Breast epithelium (tissue), 4 donors: ENCODE measurements around the gene NOD1. TPM values are rescaled to one million over a fixed set of nuclear protein-coding genes. Genes with fewer than 3 reads are reported as not detected.

Experiments
- DNase-seq, 2 donors: peaks; one replicate each; pipeline ENCODE4 v3.0.0-alpha.2; 2019; ENCODE audit warnings: low spot score in 2 of 2
- H3K27ac ChIP-seq, 2 donors: fragments of 200-600 bp; sonication (generic) in 1 of 2; one replicate each; pipeline ENCODE4 v1.5.1; 2016 to 2019; ENCODE audit warnings: mild to moderate bottlenecking in 1 of 2
- H3K27me3 ChIP-seq, 2 donors: fragments of 200-600 bp; sonication (generic) in 1 of 2; one replicate each; pipeline versions ENCODE4 v1.5.1 to v1.6.0; 2017 to 2019; ENCODE audit warnings: control low read depth in 1 of 2, mild to moderate bottlenecking in 1 of 2
- H3K36me3 ChIP-seq: fragments of 200-600 bp; one replicate; pipeline ENCODE4 v1.5.1; 2019
- H3K4me1 ChIP-seq, 2 donors: fragments of 200-600 bp; sonication (generic); one replicate each; pipeline ENCODE4 v1.5.1; 2016 to 2019; ENCODE audit warnings: control low read depth in 1 of 2
- H3K4me3 ChIP-seq, 3 donors: fragments of 200-600 bp; sonication (generic); 1 replicate in 2 of 3; 2 replicates in 1 of 3; pipeline ENCODE4 v1.5.1; 2016 to 2019; ENCODE audit warnings: mild to moderate bottlenecking in 3 of 3, moderate library complexity in 2 of 3
- H3K9me3 ChIP-seq, 2 donors: fragments of 200-600 bp; sonication (generic) in 1 of 2; one replicate each; pipeline ENCODE4 v1.5.1; 2016 to 2019; ENCODE audit warnings: control low read depth in 1 of 2
- POLR2A ChIP-seq: fragments of 450-650 bp; IDR thresholded peaks from one replicate; pipeline ENCODE4 v1.6.1; 2016; ENCODE audit warnings: antibody characterized with exemption, mild to moderate bottlenecking, moderate library complexity
- POLR2AphosphoS5 ChIP-seq, 3 donors: sonication (generic); formaldehyde crosslinking; IDR thresholded peaks; one replicate each; pipeline ENCODE4 v1.6.1; 2017; ENCODE audit warnings: antibody characterized with exemption in 3 of 3
- intact Hi-C: fragments of 100-400 bp; cut with DNase I; formaldehyde crosslinking; loops from one replicate; pipeline ENCODE4 v1.15.1; 2023; ENCODE audit warnings: low total_unique reads
- total RNA-seq, 3 donors: library from RNA; depleted of rRNA; stranded (reverse); fragments of >200 nt; gene quantifications; one replicate each; pipeline ENCODE4 v1.1.0, GENCODE V29; 2016
- TF ChIP-seq, protein P1 (sequence below), 3 donors: fragments of 450-650 bp; IDR thresholded peaks; one replicate each; pipeline ENCODE4 v1.5.1; 2016 to 2017; ENCODE audit warnings: antibody characterized with exemption in 3 of 3, mild to moderate bottlenecking in 3 of 3, moderate library complexity in 3 of 3

NOD1 gene
- total RNA-seq, 3 donors from 2014 or later, result 11.2 to 34.4 (median 21.4) TPM

DNA sequence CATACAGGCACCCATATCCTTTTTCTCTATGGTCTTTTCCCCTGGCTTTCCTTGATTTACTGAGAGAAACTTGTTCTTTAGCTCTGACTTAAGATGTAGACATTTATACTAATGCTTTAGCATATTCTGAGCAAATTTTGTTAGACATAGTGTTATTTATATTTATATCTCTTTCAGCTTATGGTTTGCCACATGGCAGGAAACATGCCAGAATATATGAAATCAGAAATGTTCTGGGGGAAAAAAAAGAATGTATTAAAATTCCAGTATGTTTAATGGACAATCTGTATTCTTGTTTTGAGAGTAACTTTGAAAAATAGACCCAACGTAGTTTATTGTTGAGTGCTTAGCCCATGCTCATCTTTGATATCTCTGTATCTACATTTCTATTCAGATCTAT, 36.2 kb upstream of the NOD1 start:
- Histone ChIP-seq H3K4me1 (peaks cover 3 to 10% of the 10 kb centered on the region in 2 donors), H3K4me3 (no peak overlapping the region), H3K27ac (peak overlapping the region in 1 of 2 donors; percentile 14), H3K27me3 (no peaks in the 10 kb centered on the region), H3K9me3 (no peaks in the 10 kb centered on the region), H3K36me3 (no peaks in the 10 kb centered on the region)
- TF ChIP-seq POLR2AphosphoS5 (IDR thresholded peaks at IDR 0.05) (no peak), POLR2A (no peak)
- TF ChIP-seq, protein P1, sequence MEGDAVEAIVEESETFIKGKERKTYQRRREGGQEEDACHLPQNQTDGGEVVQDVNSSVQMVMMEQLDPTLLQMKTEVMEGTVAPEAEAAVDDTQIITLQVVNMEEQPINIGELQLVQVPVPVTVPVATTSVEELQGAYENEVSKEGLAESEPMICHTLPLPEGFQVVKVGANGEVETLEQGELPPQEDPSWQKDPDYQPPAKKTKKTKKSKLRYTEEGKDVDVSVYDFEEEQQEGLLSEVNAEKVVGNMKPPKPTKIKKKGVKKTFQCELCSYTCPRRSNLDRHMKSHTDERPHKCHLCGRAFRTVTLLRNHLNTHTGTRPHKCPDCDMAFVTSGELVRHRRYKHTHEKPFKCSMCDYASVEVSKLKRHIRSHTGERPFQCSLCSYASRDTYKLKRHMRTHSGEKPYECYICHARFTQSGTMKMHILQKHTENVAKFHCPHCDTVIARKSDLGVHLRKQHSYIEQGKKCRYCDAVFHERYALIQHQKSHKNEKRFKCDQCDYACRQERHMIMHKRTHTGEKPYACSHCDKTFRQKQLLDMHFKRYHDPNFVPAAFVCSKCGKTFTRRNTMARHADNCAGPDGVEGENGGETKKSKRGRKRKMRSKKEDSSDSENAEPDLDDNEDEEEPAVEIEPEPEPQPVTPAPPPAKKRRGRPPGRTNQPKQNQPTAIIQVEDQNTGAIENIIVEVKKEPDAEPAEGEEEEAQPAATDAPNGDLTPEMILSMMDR (IDR thresholded peaks at IDR 0.05), result no peak
- intact Hi-C loops, result no loop called here
- no peak for DNase-seq

DNA sequence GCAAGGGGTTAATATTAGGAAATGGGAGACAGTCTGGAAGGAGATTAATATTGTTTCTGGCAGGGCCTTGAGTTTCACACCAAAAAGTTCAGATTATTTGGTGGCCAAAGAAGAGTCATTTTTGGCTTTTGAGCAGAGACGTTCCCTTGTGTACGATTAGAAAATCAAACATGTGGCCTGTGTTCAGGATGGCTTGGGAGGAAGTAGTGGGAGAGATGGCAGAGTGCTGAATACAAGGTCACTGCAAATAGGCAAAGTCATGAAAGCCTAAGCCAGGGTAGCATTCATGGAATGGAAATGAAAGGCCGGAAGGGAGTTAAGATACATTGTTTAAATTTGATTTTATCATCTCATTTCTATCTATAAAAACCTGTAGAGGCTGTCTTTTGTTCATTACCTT, 35.6 kb upstream of the NOD1 start:
- peaks cover 3 to 10% of the 10 kb centered on the region in 2 donors for H3K4me1 ChIP-seq
- H3K4me3 ChIP-seq, result no peak overlapping the region
- TF ChIP-seq POLR2A, result no peak
- TF ChIP-seq, protein P1 (IDR thresholded peaks at IDR 0.05), result no peak
- no peak for TF ChIP-seq POLR2AphosphoS5 (IDR thresholded peaks at IDR 0.05)
- no peak for DNase-seq
- intact Hi-C loops, result no loop called here
- no peaks in the 10 kb centered on the region for H3K27me3 ChIP-seq
- H3K36me3 ChIP-seq, result no peaks in the 10 kb centered on the region
- peak overlapping the region in 1 of 2 donors; percentile 14 for H3K27ac ChIP-seq
- no peaks in the 10 kb centered on the region for H3K9me3 ChIP-seq

DNA sequence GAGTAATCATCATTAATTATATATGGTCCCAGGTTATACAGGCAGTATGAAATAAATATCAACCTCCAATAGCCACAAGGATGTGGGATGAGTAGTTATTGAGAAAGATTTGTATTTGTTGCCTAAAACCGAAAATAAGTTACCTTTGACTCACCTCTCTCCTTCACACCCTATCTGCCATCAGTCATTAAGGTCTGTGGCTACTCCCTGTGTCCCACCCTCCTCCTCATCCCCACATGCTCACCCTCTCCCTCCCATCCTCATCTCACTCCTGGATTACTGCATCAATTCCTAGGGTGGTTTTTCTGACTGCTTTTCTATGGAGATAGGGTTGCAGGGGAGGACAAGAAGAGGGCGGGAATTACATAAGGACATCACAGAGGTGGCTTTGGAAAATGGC, 35.2 kb upstream of the NOD1 start:
- no peaks in the 10 kb centered on the region for H3K9me3 ChIP-seq
- H3K27ac ChIP-seq, result no peak overlapping the region
- H3K36me3 ChIP-seq, result no peaks in the 10 kb centered on the region
- no peak for TF ChIP-seq POLR2AphosphoS5 (IDR thresholded peaks at IDR 0.05)
- TF ChIP-seq, protein P1 (IDR thresholded peaks at IDR 0.05), result no peak
- peaks cover 3 to 8% of the 10 kb centered on the region in 2 donors for H3K4me1 ChIP-seq
- no peaks in the 10 kb centered on the region for H3K27me3 ChIP-seq
- no peak overlapping the region for H3K4me3 ChIP-seq
- intact Hi-C loops, result no loop called here
- no peak for DNase-seq

DNA sequence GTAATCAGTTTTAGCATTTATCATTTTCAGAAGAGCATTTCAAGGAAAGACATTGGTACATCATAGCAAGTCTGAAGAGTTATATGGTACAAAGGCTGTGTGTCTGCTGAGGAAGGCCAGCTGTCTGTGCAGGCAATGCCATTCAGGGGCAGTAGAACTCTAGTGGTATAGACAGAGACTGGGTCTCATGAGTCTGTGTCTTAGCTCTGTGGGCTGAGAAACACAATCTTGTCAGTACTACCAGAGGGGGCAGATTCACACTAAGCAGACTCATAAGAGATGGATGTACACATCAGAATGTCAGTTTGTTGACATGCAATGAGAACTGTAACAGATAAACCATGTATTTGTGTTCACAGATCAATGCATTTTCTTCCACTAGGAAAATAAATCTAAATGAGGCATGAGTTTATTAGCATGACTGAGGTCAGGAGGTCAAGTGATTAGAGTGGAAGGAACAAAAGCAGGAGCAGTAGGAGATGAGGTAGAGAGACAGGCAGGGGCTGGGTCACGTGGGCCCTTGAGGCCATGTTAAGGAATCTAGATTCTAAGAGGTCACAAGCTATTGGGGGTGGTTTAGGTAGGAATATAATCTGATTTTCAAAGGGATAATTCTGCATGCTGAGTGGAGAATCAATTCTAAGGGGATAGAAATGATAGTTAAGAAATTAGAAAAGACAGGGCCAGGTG, 33.5 kb upstream of the NOD1 start:
- H3K27ac ChIP-seq, result no peak overlapping the region
- no peaks in the 10 kb centered on the region for H3K27me3 ChIP-seq
- H3K36me3 ChIP-seq, result no peaks in the 10 kb centered on the region
- TF ChIP-seq POLR2AphosphoS5 (IDR thresholded peaks at IDR 0.05), result no peak
- TF ChIP-seq, protein P1 (IDR thresholded peaks at IDR 0.05), result no peak
- TF ChIP-seq POLR2A, result no peak
- intact Hi-C loops, result no loop called here
- no peaks in the 10 kb centered on the region for H3K9me3 ChIP-seq
- no peak for DNase-seq
- H3K4me1 ChIP-seq, result peaks cover 3 to 4% of the 10 kb centered on the region in 2 donors
- H3K4me3 ChIP-seq, result no peak overlapping the region

DNA sequence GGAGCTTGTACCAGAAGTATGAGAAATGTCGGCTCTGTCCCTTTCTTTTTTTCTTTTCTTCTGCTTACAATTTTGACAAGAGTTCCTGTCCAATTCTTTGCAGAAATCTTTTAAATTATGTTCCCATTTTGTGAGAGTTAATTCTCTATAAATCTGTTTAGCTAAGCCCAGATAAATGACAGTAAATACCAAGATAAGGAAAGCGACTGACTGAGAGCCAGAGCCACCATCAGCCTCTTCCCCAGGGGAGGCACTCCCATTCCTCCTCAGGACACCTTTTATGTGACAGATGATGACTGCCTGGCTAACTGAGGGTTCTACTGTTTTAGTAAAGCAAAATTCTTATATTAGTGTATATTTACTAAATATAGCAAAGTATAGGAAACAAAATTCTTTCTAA, 32.9 kb upstream of the NOD1 start:
- intact Hi-C loops, result no loop called here
- Histone ChIP-seq H3K4me3 (no peak overlapping the region), H3K9me3 (no peaks in the 10 kb centered on the region), H3K27ac (no peak overlapping the region), H3K27me3 (no peaks in the 10 kb centered on the region), H3K4me1 (peaks cover 3 to 4% of the 10 kb centered on the region in 2 donors), H3K36me3 (no peaks in the 10 kb centered on the region)
- TF ChIP-seq POLR2A, result no peak
- TF ChIP-seq, protein P1 (IDR thresholded peaks at IDR 0.05), result no peak
- TF ChIP-seq POLR2AphosphoS5 (IDR thresholded peaks at IDR 0.05), result no peak
- no peak for DNase-seq
